K562 (cell line): Measurements from ENCODE around the gene SLC7A6OS. TPM values are rescaled to one million over a fixed set of nuclear protein-coding genes. Genes with fewer than 3 reads are reported as not detected.

Experiments
- ATAC-seq: fragments of 200-7000 bp; cut with Tn5 transposase; 3 replicates; pipeline ENCODE4 v1.9.1; 2020; ENCODE audit warnings: moderate library complexity
- BruUV-seq: library from RNA; stranded (reverse); fragments of 400-500 nt; replicated peaks from 2 replicates; lab custom pipeline; 2021; lab: Mats Ljungman, UMichigan
- CTCF ChIA-PET: fragments of 300-600 bp; formaldehyde crosslinking; extraction: SDS; loops from one replicate; lab custom pipeline; 2021; ENCODE audit warnings: low intra/inter-chr PET ratio; lab: Yijun Ruan, JAX
- POLR2A ChIA-PET: fragments of 300-600, 350-650 bp; sonication (Branson Sonifier 250); formaldehyde crosslinking; extraction: SDS; loops from one replicate; lab custom pipeline; 2021; ENCODE audit warnings: antibody characterized with exemption, inconsistent platforms; lab: Yijun Ruan, JAX
- DNase-seq, 4 experiments: peaks; one replicate each; pipeline versions ENCODE4 v3.0.0 to v3.0.0-alpha.2; 2011 to 2018; ENCODE audit warnings: low spot score in 3 of 4, mixed read lengths in 3 of 4; ENCODE audit errors: extremely low read depth in 1 of 4
- FAIRE-seq: peaks from 2 replicates; lab custom pipeline; 2011; peaks lifted over from hg19 to GRCh38; lab: Jason Lieb, UNC
- H2AFZ ChIP-seq: 2 replicates; pipeline ENCODE4 v1.6.0; 2011; ENCODE audit warnings: low read depth, low read length, control low read depth, inconsistent platforms
- H3K27ac ChIP-seq: fragments of 200-600 bp; 3 replicates; pipeline ENCODE4 v1.8.0; 2011; ENCODE audit warnings: low read depth, mild to moderate bottlenecking, control low read depth, inconsistent platforms, low read length, moderate library complexity, mixed read lengths; ENCODE audit errors: extremely low read depth
- H3K27me3 ChIP-seq, 2 experiments: fragments of 300-600 bp in 1 of 2; 2 replicates in 1 of 2; 3 replicates in 1 of 2; pipeline versions ENCODE4 v1.6.0 to v1.8.0; 2011; ENCODE audit warnings: inconsistent platforms in 2 of 2, low read length in 2 of 2, mild to moderate bottlenecking in 1 of 2, mixed read lengths in 1 of 2, moderate library complexity in 1 of 2; ENCODE audit not compliant: control insufficient read depth in 2 of 2, insufficient read depth in 2 of 2
- H3K36me3 ChIP-seq: fragments of 300-600 bp; 3 replicates; pipeline ENCODE4 v1.8.0; 2011; ENCODE audit warnings: mild to moderate bottlenecking, low read length, inconsistent platforms; ENCODE audit not compliant: control insufficient read depth, insufficient read depth
- H3K4me1 ChIP-seq, 2 experiments: fragments of 200-600 bp in 1 of 2; replicated peaks in 1 of 2; 2 replicates in 1 of 2; 3 replicates in 1 of 2; pipeline versions ENCODE4 v1.5.1 to v1.8.0; 2011; ENCODE audit warnings: inconsistent platforms in 2 of 2, low read length in 2 of 2, mild to moderate bottlenecking in 1 of 2, mixed read lengths in 1 of 2, moderate library complexity in 1 of 2; ENCODE audit not compliant: control insufficient read depth in 2 of 2, insufficient read depth in 2 of 2
- H3K4me2 ChIP-seq: 2 replicates; pipeline ENCODE4 v1.6.1; 2011; ENCODE audit warnings: low read length, control low read depth, inconsistent platforms, mixed read lengths; ENCODE audit not compliant: insufficient read depth
- H3K4me3 ChIP-seq: fragments of 200-600 bp; sonication (generic), shearing (Covaris generic); 2 replicates; pipeline ENCODE4 v1.5.1; 2016; ENCODE audit warnings: control low read depth, inconsistent platforms
- H3K79me2 ChIP-seq: fragments of 200-600 bp; 3 replicates; pipeline ENCODE4 v1.8.0; 2011; ENCODE audit warnings: low read length, inconsistent platforms; ENCODE audit not compliant: control insufficient read depth, insufficient read depth
- H3K9ac ChIP-seq, 2 experiments: 2 replicates each; pipeline versions ENCODE4 v1.6.0 to v1.6.1; 2011; ENCODE audit warnings: low read depth in 2 of 2, low read length in 2 of 2, control low read depth in 1 of 2, inconsistent platforms in 1 of 2, mild to moderate bottlenecking in 1 of 2, mixed read lengths in 1 of 2; ENCODE audit not compliant: insufficient read depth in 1 of 2
- H3K9me1 ChIP-seq: one replicate; pipeline ENCODE4 v1.6.0; 2011; ENCODE audit warnings: inconsistent platforms, mild to moderate bottlenecking, low read length, moderate library complexity; ENCODE audit not compliant: control insufficient read depth, insufficient read depth
- H3K9me3 ChIP-seq: replicated peaks from 2 replicates; pipeline ENCODE4 v1.5.1; 2011; ENCODE audit warnings: low read depth, low read length, inconsistent platforms; ENCODE audit not compliant: control insufficient read depth, insufficient read depth
- H4K20me1 ChIP-seq: replicated peaks from 2 replicates; pipeline ENCODE4 v1.6.1; 2011; ENCODE audit warnings: low read length, inconsistent platforms, mixed read lengths; ENCODE audit not compliant: control insufficient read depth, insufficient read depth
- AFF1 ChIP-seq, 2 experiments: fragments of 450-650 bp; IDR thresholded peaks; 2 replicates each; pipeline ENCODE4 v1.6.1; 2018; ENCODE audit warnings: mild to moderate bottlenecking in 2 of 2, low read depth in 1 of 2; ENCODE audit not compliant: partially characterized antibody in 2 of 2
- AFF4 ChIP-seq: sonication (generic); formaldehyde crosslinking; IDR thresholded peaks from 2 replicates; pipeline ENCODE4 v1.8.0; 2023; ENCODE audit warnings: mild to moderate bottlenecking, missing genetic modification reagents
- BCL6 ChIP-seq: fragments of 250-450 bp; sonication (Bioruptor Pico); IDR thresholded peaks from 2 replicates; pipeline ENCODE4 v1.4.0; 2020
- CGGBP1 ChIP-seq: fragments of 250-450 bp; sonication (Bioruptor Pico); IDR thresholded peaks from 2 replicates; pipeline ENCODE4 v1.9.0; 2021; ENCODE audit warnings: mild to moderate bottlenecking
- KDM5B ChIP-seq: fragments of 200-600 bp; sonication (generic); IDR thresholded peaks from 2 replicates; pipeline ENCODE4 v1.6.1; 2012; ENCODE audit warnings: low read depth, mild to moderate bottlenecking, moderate library complexity, low read length, control low read depth, inconsistent platforms; ENCODE audit not compliant: insufficient replicate concordance
- SRSF1 ChIP-seq: fragments of 200-400 bp; formaldehyde crosslinking; IDR thresholded peaks from 2 replicates; pipeline ENCODE4 v1.6.1; 2017; ENCODE audit warnings: mild to moderate bottlenecking, low read depth, low read length, moderate library complexity
- TAL1 ChIP-seq: fragments of 450-650 bp; IDR thresholded peaks from 2 replicates; pipeline ENCODE4 v1.6.1; 2016; ENCODE audit warnings: mild to moderate bottlenecking
- USF2 ChIP-seq: sonication (generic); formaldehyde crosslinking; IDR thresholded peaks from 2 replicates; pipeline ENCODE4 v1.5.0; 2020; ENCODE audit warnings: missing genetic modification reagents
- ZNF780A ChIP-seq: fragments of 250-450 bp; sonication (Bioruptor Pico); IDR thresholded peaks from 2 replicates; pipeline ENCODE4 v1.5.0; 2021; ENCODE audit warnings: mild to moderate bottlenecking
- WGBS: fragments of 100-300 bp; shearing (Covaris generic); methylation state at CpG from one replicate; pipeline ENCODE4 v1.1.6; 2016; ENCODE audit warnings: low coverage, mixed read lengths; ENCODE audit not compliant: insufficient coverage; ENCODE audit errors: missing lambda C conversion rate; 5-methylcytosine and 5-hydroxymethylcytosine counted together
- in situ Hi-C: fragments of 300-500 bp; cut with MboI; formaldehyde crosslinking; loops from 4 replicates; pipeline ENCODE4 v1.15.0; 2018; ENCODE audit warnings: inconsistent platforms, mixed read lengths
- intact Hi-C: fragments of 100-400 bp; cut with micrococcal nuclease; formaldehyde crosslinking; loops from 2 replicates; pipeline ENCODE4 v1.14.2; 2022
- polyA plus RNA-seq, 8 experiments: library from polyadenylated mRNA; depleted of rRNA in 4 of 8; stranded (reverse) in 5 of 8; unstranded in 3 of 8; fragments of >200 nt; fragmentation: Nextera tagmentation in 2 of 8; fragmentation: Illumina TruSeq in 1 of 8; extraction: Ambion mirVana in 2 of 8; extraction: Trizol in 1 of 8; gene quantifications; 2 replicates each; pipeline versions ENCODE4 v1.2.1 to v1.2.3, GENCODE V29; 2011 to 2014; ENCODE audit warnings: inconsistent platforms in 1 of 8, missing spikeins in 1 of 8
- total RNA-seq, 7 experiments: library from RNA; depleted of rRNA in 6 of 7; stranded (reverse); fragments of >200 nt in 6 of 7; fragmentation: Illumina TruSeq in 2 of 7; extraction: Trizol in 2 of 7; gene quantifications; 2 replicates each; pipeline versions ENCODE4 v1.2.1 to v1.2.3, GENCODE V29; 2011 to 2021; ENCODE audit warnings: low replicate concordance in 1 of 7

Gene SLC7A6OS
- total and polyA plus RNA-seq, 9 of the 15 experiments (the other 6 are each of a cell fraction or from before 2014, with no cell fraction given) = 2.7 to 23.6 (median 17.2) TPM

GRCh38 chr16:68351991-68352431 lies 41.3 kb upstream of the SLC7A6OS start:
- ChIA-PET CTCF (no interaction called here), POLR2A (interaction anchor here (1.1 kb wide), 1 partner anchor 9 kb away, joined by 3 read pairs; no protein-coding TSS in a partner anchor)
- Histone ChIP-seq H3K4me1 (0 out of 5 replicates have a peak, but pooled peaks cover 0 to 2% of the 10 kb centered on the region in 2 experiments), H3K27ac (no peak overlapping the region), H3K27me3 (no peaks in the 10 kb centered on the region), H3K4me2 (no peak overlapping the region), H3K9me1 (no peaks in the 10 kb centered on the region), H3K9me3 (no peaks in the 10 kb centered on the region), H3K79me2 (no peaks in the 10 kb centered on the region), H3K4me3 (no peak overlapping the region), H3K36me3 (peaks cover 96% of the 10 kb centered on the region; the same call in 2 of the 3 replicates), H3K9ac (no peak overlapping the region; a peak in 1 of 4 replicates), H4K20me1 (no peaks in the 10 kb centered on the region), H2AFZ (no peak overlapping the region)
- FAIRE-seq (no peak), DNase-seq (no peak), ATAC-seq (no peak)
- intact Hi-C loops = no loop called here
- TF ChIP-seq CGGBP1 (no peak), SRSF1 (no peak), AFF4 (CRISPR knock-in tag) (no peak), ZNF780A (CRISPR knock-in tag) (no peak), TAL1 (no peak), BCL6 (CRISPR knock-in tag) (no peak), USF2 (CRISPR knock-in tag) (no peak), KDM5B (no peak), AFF1 (IDR thresholded peaks at IDR 0.05; ENCODE audit: low read depth in 1 of 2, partially characterized antibody in 2 of 2) (no peak)
- no TSS peak for BruUV-seq
- 95% methylated on average over 8 of the region's 11 CpGs for WGBS
- in situ Hi-C loops = no loop called here
